GM21619 (cell line): ENCODE results near the gene ANAPC1.
A peak's percentile ranks its signal among the peaks of the same experiment; 100 is the strongest.
"Not testable (repeated sequence)": the region's sequence is repeated elsewhere in the genome, so short reads cannot be mapped to it uniquely, and the experiment has no call there.

Experiments used
- ATAC-seq: cut with Tn5 transposase; IDR thresholded peaks from one replicate; pipeline ENCODE4 v1.9.1; 2021; ENCODE audit not compliant: unreplicated experiment

ANAPC1 gene

GRCh38 chr2:111744751-111745150, 139.2 kb downstream of the ANAPC1 start:
- ATAC-seq = not testable (repeated sequence)

GRCh38 chr2:111741517-111741916, 142.5 kb downstream of the ANAPC1 start:
- not testable (repeated sequence) for ATAC-seq

- ATAC-seq = not testable (repeated sequence)
Observed at GRCh38 chr2:111735838-111736721, 147.9 kb downstream of the ANAPC1 start.

GRCh38 chr2:111735420-111735819, 148.6 kb downstream of the ANAPC1 start:
- not testable (repeated sequence) for ATAC-seq

GRCh38 chr2:111729812-111730458, 154.1 kb downstream of the ANAPC1 start:
- not testable (repeated sequence) for ATAC-seq

GRCh38 chr2:111727611-111728110, 156.3 kb downstream of the ANAPC1 start:
- ATAC-seq = not testable (repeated sequence)

- ATAC-seq = peak; percentile 56
Observed at GRCh38 chr2:111725742-111726141, 158.3 kb downstream of the ANAPC1 start.

- not testable (repeated sequence) for ATAC-seq
Observed at GRCh38 chr2:111719610-111720009, 164.4 kb downstream of the ANAPC1 start.
